HG03139 (cell line): ENCODE measurements around the gene CAMK2G.
"Not testable (repeated sequence)": the region's sequence is repeated elsewhere in the genome, so short reads cannot be mapped to it uniquely, and the experiment has no call there.

Experiments
- ATAC-seq: cut with Tn5 transposase; IDR thresholded peaks from one replicate; pipeline ENCODE4 v1.9.1; 2021; ENCODE audit not compliant: unreplicated experiment

The CAMK2G gene

GRCh38 chr10:73874267-73875138, at the start of gene CAMK2G:
Gene CAMK2G (minus strand): TSS chr10:73874555. CDS start chr10:73874461, 94 bp downstream.
- ATAC-seq = peak; percentile 76

DNA sequence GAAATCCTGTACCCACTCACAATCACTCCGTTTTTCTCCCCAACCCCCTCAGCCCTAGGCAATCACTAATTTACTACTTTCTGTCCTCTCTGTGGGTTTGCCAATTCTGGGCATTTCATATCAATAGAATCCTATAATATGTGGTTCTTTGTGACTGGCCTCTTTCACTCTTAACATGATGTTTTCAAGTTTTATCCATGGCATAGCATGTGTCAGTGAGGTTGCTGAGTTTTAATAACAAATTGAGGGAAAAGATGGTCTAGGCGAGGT, 48.4 kb upstream of the CAMK2G start:
- no peak for ATAC-seq

- ATAC-seq = no peak
Observed at GRCh38 chr10:73922007-73922863, 47.9 kb upstream of the CAMK2G start.

DNA sequence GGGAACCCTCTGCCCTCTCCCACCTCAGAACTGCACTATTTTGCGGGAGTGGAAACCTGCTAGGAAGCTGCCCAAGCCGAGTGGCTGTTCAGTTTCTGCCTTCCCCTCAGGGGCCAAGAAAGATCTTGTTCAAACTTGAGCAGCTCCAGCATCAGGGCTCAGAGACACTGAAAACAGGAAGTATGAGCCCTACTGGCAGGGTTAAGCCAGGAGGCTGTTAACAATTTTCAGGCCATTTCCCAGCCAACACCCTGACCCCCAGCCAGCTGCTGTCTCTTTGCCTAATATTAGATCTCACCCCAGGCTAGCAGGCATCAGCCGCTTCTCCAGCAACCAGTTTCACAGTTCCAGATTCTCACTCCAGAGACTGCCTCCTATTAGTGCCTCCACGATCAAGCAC, 45.7 kb upstream of the CAMK2G start:
- no peak for ATAC-seq

GRCh38 chr10:73919481-73919880, 45.1 kb upstream of the CAMK2G start:
- ATAC-seq = not testable (repeated sequence)

DNA sequence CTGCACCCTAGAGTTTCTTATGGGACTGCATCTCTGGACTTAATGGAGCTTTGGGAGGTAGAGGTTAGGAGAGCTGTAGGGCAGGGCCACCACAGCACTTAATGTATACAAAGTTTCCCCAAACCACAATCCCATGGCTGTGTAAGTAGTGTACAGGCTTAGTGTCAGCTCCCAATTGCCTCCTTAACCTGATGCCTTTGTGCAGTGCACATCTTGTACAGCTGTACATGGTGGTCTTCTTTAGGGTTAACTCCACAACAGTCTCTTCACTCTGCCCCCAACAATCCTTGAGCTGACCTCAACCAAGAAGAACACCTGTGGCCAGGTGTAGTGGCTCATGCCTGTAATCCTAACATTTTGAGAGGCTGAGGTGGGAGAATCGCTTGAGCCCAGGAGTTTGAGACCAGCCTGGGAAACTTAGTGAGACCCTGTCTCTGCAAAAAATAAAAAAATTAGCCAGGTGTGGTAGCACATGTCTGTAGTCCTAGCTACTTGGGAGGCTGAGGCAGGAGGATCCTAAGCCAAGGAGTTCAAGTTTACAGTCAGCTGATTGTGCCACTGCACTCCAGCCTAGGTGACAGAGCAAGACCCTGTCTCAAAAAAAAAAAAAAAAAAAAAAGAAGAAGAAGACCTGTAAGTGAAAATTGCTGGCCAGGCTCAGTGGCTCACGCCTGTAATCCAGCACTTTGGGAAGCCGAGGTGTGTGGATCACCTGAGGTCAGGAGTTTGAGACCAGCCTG, 43.4 kb upstream of the CAMK2G start:
- ATAC-seq = no peak

- no peak for ATAC-seq
Observed at GRCh38 chr10:73916761-73917470, 42.6 kb upstream of the CAMK2G start.

DNA sequence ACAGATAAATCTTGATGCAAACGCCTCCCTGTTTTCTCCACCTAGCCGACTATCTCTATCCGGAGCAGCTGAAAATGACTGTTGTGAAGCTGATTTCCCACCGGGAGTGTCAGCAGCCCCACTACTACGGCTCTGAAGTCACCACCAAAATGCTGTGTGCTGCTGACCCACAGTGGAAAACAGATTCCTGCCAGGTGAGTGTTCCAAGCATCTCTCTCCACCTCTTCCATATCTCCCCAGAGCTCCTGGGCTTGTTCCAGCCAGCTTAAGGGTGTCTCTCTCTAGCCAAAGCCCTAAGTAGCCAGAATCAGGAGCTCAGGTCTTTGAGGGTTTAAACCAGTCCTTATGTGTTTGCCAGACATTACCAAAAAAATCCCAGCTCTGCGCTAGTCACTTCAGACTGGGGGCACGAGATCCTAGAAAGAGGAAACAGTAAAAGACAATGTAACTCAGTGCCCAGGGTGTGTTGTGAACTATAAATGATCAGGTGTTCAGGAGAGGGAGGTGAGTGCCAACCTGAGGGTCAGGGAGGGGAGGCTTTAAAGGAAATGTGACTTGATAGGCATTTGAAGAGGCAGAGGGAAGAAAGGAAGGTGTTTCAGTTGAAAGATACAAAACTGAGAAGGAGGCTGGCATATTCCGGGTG, 41.0 kb upstream of the CAMK2G start:
- no peak for ATAC-seq

- no peak for ATAC-seq
Observed at GRCh38 chr10:73914036-73914435, 39.7 kb upstream of the CAMK2G start.

GRCh38 chr10:73911553-73912004, 37.2 kb upstream of the CAMK2G start:
- no peak for ATAC-seq

- no peak for ATAC-seq
Observed at GRCh38 chr10:73910764-73911552, 36.6 kb upstream of the CAMK2G start, which contains the start of gene PLAU. Gene PLAU (plus strand): TSS chr10:73911132. CDS start chr10:73911556, 424 bp downstream.

DNA sequence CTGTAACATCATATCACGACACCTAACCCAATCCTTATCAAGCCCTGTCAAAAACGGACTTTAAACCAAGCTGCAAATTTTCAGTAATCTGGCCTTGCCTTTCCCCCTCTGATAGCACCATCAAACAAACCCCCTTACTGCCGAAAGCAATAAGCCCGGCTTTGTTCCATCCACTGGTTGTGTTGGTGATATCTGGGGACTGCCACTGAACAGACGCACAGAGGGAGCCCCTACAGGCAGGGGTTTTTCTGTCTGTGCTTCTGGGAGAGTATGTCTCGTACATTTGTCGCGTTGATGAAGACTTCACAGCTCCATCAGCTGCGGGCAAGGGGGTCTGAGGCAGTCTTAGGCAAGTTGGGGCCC, 36.0 kb upstream of the CAMK2G start:
- ATAC-seq = no peak

DNA sequence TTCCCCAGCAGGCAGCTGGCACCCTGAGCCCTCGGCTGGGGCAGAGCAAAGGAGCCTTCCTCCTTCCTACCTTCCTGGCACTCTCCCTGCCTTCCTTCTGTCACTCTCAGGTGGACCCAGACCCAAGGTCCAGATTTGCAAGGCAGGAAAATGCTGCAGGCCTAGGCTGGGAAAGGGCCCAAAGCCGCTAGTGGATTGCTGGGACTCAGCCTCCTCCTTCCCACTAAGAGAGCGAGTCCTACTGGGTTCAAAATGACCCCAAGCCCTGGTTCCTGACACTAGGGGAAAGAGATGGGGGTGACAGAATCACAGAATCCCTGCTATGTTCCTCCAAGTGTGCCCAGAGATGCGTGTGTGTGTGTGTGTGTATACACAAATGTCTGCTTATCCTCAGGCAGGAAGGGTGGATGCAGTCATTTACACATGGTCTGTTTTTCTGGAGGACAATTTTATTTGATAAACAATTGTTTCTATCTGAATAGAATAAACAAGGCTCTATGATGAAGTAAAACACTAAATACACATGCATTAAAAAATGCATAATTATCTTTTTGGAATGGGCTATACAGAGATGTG, 35.3 kb upstream of the CAMK2G start:
- no peak for ATAC-seq

DNA sequence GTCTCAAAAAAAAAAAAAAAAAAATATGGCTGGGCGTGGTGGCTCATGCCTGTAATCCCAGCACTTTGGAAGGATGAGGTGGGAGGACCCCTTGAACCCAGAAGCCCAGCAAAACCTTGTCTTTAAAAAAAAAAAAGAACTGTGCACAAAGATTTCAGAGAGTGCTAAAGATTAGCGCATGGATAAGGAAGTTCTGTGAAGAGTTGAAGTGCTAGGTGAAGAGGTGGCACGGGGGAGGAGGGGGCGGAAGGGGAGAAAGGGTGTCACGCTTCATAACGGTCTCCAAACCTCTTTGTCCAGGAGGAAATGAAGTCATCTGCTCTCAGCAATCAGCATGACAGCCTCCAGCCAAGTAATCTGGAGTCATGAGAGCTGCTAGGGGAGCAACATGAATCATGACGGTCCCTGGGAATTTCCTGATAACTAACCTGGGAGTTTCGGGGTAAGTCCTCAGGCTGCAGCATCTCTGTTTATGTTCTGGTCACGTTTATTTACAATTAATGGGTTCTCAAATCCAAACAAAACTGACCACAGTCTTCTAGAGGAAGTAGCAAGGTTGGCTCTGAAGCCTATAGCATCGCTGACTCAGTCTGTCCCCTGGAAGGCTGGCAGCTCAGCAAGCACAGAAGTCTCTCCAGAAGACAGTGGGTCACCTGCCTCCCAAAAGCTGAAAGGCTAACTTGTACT, 34.6 kb upstream of the CAMK2G start:
- no peak for ATAC-seq

DNA sequence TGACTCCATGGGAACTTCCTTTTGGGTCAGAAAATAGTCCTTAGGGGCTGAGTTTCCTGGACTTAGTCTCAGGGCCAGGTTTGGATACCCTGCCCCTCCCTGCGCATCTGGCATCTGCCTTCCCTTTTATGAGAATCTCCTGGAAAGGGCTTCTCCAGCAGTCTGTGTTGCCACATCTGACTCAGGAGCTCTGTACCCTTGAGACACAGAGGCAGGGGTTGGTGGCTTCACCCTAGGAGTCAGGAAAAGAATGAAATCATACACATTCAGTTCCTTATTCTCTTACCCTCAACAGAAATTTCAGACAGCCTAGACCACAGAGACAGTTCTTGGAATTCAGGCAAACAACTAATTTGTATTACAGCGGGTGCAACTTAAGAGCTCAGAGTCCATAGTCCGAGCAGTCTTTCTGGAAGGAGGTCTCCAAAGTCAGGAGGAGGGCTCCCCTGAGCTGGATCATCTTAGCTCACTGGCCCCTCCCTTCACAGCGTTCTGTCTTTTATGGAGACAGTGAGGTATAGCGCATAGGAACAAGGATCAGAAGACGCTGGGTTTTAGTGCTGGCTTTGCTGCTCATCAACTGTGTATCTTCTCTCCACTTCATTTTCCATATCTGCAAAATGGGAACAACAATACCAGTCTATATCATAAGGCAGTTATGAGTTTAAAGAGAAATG, 33.6 kb upstream of the CAMK2G start:
- no peak for ATAC-seq

- ATAC-seq = no peak
Observed at GRCh38 chr10:73906524-73907447, 32.4 kb upstream of the CAMK2G start.
